ENCODE results near the gene LENG9.

LENG9 gene

GRCh38 chr19:54420068-54420382 lies 43.6 kb downstream of the LENG9 start:
- DNase-seq: no peak

DNA sequence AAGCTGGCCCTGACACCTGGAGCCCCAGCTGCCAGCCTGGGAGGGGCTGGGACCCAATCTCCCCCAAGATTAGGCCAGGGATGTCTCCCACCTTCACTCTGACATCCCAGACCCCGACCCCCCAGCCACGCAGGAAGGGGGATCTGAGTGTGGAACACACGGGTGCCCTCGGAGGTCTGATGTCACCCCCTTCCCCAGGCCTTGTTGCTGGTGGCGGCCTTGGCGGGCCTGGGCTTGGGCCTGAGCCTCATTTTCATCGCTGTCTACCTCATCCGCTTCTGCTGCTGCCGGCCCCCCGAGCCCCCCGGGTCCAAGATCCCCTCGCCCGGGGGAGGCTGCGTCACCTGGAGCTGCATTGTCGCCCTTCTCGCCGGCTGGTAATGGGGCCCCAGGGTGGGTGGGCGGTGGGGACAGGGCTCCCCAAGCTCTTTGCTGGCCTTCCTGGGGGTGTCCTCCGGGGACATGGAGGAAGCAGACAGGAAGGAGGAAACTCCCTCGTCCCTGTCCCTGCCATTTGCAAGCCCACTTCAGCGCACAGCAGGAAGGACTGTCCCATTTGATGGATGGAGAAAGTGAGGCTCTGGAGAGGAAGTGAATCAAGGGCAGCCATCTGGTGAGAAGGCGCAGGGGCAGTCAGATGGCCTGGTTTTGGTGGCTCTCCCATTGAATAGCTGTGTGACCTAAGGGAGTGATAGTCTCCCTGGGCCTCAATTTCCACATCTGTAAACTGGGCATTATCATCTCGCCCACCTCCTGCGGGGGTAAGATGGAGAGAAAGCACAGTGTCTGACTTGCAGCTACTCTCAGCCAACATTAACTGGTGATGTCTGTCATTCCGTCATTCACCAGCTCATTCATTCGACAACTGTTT lies 44.4 kb downstream of the LENG9 start:
- no peak for DNase-seq

GRCh38 chr19:54418030-54418929 lies 45.3 kb downstream of the LENG9 start:
- no peak for DNase-seq

- DNase-seq: no peak
Measured at GRCh38 chr19:54416695-54417491, 46.7 kb downstream of the LENG9 start.

DNA sequence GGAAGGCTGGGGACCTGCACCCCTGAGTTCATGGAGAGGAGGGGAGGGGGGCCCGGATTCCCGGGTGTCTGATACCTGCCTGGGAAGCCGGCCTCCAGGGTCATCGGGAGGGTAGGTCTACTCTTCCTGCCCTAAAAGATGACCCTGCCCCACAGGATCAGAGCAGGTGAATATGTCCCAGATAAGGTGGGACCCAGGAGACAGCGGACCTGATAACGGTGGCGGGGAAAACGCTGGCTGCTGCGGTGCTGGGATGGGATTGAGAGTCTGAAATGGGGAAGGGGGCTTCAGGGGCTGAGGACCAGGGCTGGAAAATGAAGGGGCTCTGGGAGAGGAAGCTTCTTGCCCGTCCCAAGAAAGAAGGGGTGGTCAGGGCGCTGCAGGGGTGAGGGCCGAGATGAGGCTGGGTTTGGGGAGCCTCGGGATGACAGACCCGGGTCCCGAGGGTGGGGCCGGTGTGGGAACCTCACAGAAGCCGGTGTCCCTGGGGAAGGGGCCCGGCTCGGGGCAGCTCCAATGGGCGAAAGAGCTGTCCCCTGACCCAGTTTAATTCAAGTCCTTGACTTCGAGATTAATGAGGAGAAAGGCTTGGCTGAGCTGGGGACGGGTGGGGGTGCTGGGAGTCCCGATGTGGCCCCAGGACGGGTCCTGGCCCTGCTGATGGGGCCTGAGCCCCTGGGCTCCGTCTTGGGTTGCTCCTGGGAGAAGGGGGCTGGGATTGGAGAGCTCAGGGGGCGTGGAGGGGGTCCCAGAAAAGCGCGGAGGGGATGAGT lies 47.5 kb downstream of the LENG9 start:
- DNase-seq: no peak

GRCh38 chr19:54415208-54415900 lies 48.2 kb downstream of the LENG9 start, which contains the start of gene TTYH1:
Gene TTYH1 (plus strand): TSS chr19:54415464. CDS start chr19:54415553, 89 bp downstream.
- peak; percentile 30 to 51 for DNase-seq

DNA sequence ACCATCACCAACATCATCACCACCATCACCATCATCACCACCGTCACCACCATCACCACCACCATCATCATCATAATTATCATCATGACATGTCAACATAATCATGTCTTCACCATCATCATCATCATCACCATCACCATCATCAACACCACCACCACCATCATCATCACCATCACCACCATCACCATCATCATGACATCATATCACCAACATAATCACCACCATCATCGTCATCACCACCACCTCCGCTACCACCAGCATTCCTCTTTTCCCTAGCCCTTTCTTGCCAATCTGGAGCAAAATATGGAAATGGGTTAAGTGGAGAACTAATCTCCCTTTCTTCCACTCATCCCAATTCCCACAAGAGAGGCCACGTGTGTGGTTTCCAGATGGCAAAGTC lies 49.4 kb downstream of the LENG9 start:
- DNase-seq: no peak

- DNase-seq: no peak
Measured at GRCh38 chr19:54412877-54413276, 50.7 kb downstream of the LENG9 start.

Measured in stimulated activated CD4-positive, alpha-beta T cell treated with anti-CD3 and anti-CD28 coated beads, Interleukin-2, amount 100 ng/mL, for 48 hours (primary cell).